HG02870 (cell line): Measurements from ENCODE around the gene DNMT3A.
A peak's percentile ranks its signal among the peaks of the same experiment; 100 is the strongest.
"Not testable (repeated sequence)": the region's sequence is repeated elsewhere in the genome, so short reads cannot be mapped to it uniquely, and the experiment has no call there.

ENCODE experiments used
- ATAC-seq: cut with Tn5 transposase; IDR thresholded peaks from one replicate; pipeline ENCODE4 v1.9.1; 2021; ENCODE audit warnings: mild to moderate bottlenecking, moderate library complexity; ENCODE audit not compliant: unreplicated experiment

The DNMT3A gene

GRCh38 chr2:25286723-25287483 lies 54.8 kb downstream of the DNMT3A start:
- ATAC-seq, result peak; percentile 51

GRCh38 chr2:25286025-25286400 lies 55.7 kb downstream of the DNMT3A start:
- no peak for ATAC-seq

- no peak for ATAC-seq
Measured at GRCh38 chr2:25285265-25286024, 56.3 kb downstream of the DNMT3A start.

- no peak for ATAC-seq
Measured at GRCh38 chr2:25284756-25285155, 57.0 kb downstream of the DNMT3A start.

DNA sequence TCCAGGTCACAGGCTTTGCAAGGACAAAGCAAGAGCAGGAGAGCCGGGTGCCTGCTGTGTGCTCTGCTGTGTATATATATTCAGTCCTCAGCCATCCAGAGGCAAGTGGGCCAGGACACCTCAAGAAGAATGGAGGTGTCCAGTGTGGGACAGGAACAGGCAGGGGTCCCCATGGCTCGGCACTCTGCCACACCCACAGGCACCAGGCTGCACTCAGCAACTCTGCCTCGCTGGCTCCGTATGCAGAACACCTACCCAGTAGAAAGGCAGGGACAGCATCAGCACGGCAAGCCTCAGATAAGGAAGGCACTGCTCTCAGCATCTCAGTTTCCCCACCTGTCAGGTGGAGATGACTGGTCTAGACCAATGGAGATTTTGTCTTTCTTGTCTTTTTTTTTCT lies 57.8 kb downstream of the DNMT3A start:
- ATAC-seq, result no peak

DNA sequence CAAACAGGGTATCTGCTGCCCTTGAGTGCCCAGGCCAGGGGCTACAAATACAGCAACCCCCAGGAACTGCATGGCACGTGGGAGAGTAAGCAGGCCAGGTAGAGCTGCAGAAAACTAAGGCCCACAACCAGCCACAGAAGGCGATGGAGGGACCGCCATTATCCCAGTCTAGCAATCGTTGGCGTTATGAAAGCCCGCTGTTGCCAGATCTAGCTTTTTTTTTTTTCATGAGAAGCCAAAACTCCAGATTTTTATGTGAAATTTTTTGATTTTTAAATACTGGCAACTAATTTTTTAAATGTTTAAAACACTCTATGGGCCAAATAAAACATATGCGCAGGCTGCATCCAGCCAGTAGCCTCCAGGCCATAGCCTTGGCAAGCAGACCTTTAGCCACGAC lies 59.8 kb downstream of the DNMT3A start:
- ATAC-seq, result no peak

DNA sequence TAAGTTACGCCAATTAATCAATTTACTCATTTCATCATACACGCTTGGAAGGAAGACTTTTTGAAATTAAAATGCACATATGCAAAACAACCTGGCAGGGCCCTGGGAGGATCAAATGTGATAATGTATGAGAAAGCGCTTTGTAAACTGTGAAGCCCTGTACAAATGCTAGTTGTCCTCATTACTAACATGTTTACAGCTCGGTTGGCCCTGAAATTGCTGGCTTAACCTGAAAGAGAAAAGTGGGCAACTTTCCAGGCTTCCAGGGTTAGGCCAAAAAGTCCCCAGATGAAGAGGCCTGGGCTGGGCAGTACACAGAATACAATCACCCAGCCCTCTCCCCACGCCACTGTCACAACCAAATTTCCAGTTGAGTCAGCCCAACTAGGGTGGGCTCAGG lies 60.2 kb downstream of the DNMT3A start:
- no peak for ATAC-seq

DNA sequence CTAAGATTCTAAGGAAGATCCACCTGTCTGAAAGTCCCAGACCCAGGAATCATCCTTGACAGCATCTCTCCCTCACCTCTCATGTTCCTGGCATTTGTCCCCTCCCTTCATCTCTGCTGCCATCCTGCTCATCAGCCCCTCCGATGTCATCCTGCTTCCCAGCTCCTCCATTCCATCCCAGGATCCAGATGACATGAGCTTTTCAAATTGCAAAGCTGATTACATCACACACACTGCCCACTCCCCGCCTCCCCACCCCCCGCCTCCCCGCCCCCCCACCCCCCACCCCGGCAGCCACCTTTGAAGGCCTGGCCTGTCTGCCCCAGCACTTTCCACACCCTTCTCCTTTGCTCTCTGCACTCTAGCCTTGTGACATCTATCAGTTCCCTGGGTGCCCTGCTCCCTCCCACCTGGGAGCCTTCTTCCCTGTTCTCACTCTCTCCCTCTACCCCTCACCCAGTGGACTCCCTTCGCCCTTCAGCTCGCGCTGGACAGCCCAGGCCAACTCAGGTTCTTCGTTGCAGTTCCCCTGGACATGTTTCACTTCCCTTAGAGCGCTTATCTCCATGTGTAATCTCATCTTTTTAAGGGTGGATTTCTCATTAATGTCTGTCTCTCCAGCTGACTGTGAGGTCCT lies 61.6 kb downstream of the DNMT3A start:
- no peak for ATAC-seq

DNA sequence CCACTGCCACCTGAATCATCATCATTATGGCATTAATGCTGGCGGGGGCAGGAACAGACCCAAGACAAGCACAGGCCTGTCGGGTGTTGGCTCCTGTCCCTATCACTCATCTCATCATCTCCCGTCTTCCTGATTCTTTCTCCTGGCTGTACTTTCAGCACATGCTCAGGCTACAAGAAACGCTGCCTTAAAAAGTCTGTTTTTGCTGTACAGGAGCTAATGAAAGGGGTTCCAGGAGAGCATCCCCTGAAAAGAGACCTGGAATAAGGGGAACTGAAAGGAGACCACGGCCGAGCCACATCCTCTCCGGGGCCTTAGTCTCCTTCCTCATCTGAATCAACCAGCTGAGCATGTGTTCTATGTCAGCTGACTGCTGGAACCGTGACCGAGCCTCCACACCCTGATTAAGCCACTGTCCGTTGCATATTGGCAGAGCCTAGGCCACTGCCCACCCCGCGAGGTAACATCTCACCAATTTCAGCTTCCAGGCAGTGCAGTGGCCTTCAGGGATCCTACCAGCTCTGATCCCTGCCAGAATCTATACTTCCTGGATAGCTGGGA lies 62.6 kb downstream of the DNMT3A start:
- ATAC-seq, result peak; percentile 77

- no peak for ATAC-seq
Measured at GRCh38 chr2:25276569-25277465, 64.9 kb downstream of the DNMT3A start.

DNA sequence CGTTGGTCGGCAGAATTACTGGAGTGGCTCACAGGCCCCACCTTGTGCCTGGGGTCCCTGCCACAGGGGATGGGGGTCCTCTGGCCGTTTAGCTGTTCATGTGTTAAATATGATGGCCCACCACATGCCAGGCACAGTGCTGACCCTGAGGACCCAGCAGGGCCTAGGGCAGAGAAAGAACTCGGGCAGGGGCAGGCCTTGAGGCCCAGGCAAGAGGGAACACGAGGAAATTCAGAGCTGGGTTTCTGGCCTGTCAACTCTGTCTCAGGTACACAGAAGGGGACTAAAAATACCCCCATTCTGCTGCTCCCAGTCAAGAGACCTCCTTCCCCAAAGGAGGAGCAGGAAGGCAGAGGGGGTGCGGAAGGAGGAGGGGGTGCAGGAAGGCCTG lies 66.2 kb downstream of the DNMT3A start:
- ATAC-seq, result no peak

DNA sequence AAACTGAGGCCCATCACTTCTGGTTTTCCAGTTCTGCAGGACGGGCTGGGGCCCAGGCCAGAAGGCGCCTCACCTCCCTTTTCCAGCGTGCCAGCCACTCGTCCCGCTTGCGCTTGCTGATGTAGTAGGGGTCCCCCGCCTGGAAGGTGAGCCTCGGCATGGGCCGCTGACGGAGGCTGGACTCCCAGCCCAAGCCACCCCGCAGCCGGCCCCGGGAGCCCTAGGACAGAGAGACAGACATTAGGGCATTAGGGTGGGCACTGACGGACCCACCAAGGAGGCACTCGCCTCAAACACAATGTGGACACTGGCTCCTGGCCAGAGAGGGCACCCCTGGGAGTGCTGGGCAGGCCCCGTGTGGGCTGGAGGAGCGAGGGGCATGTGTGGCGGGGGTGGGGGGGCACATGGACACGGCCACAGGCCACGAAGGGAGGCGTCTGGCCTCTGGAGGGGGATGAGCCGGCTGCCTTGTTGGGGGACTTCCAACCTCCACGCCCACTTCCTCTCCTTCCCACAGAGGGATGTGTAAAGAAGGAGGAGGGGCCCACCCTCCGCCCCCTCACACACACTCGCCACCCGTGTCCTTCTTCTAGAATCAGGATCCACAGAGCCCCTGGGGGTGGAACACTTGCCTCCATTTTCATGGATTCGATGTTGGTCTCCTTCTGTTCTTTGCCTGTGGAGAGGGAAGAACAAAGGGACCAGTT lies 66.7 kb downstream of the DNMT3A start:
- no peak for ATAC-seq

DNA sequence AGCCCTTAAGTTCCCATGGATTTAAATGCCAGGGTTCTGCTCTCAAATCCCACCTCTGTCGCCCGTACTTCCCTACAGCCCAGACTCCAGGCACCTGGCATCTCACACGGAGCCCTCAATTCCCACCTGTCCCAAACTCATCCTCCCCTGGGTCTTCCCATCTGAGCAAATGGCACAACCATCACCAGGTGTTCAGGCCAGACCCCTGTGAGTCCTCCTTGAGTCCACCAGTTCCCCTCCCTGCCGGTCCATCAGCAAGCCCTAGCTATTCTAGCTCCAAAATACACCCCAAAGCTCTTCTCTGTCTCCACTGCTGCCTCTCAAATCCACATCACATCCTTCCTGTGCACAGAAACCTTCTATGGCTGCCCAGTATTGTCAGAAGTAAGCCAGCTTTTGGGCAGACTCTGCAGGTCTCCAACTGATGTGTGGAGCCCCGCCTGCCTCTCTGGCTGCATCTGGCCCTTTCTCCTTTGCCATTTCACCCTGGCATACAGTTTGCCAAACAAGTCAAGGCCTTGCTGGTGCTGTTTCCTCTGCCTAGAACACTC lies 67.7 kb downstream of the DNMT3A start:
- ATAC-seq, result no peak

DNA sequence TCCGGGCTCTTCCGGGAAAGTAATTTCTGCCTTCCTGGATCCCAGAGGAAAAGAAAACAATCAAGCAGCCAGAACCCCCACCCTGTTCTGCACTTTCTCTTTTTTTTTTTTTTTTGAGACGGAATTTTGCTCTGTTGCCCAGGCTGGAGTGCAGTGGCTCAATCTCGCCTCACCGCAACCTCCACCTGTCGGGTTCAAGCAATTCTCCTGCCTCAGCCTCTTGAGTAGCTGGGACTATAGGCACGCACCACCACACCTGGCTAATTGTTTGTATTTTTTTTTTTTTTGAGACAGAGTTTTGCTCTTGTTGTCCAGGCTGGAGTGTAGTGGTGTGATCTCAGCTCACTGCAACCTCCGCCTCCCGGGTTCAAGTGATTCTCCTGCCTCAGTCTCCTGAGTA lies 69.0 kb downstream of the DNMT3A start:
- ATAC-seq, result not testable (repeated sequence)

GRCh38 chr2:25270061-25270460 lies 71.7 kb downstream of the DNMT3A start:
- ATAC-seq, result no peak

DNA sequence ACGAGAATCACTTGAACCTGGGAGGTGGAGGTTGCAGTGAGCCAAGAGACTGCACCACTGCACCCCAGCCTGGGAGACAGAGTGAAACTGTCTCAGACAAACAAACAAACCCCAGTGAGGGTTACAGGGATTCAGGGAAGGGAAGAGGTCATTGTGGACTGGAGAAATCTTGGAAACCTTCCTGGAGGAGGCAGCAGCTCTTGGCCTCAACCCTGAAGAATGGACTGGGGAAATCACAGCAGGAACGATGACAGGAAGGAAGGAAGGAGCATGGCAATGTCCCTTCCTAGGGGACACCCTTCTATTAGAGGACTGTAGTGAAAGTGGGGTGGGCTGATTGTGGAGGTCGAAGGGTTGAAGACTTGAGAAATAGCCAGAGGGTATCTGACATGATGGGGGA lies 72.5 kb downstream of the DNMT3A start:
- no peak for ATAC-seq

DNA sequence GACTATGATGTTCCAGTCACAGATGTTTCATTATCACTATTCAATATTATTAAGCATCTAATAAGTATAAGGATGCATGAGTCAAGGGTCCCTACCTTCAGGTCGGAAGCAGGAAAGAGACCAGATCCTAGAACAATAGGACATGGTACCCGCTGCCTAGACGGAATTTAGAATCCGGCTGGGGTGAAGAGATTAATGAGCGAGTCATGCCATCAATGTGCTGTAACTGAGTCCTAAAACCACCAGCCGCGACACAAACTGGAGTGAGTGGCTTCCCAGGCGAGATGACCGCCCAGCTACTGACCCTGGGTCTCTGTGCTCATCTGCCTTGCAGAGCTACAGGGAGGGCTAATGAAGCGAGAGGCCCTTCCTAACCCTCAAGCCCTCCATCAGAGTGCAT lies 73.6 kb downstream of the DNMT3A start:
- ATAC-seq, result no peak

- ATAC-seq, result no peak
Measured at GRCh38 chr2:25266399-25266798, 75.3 kb downstream of the DNMT3A start.

DNA sequence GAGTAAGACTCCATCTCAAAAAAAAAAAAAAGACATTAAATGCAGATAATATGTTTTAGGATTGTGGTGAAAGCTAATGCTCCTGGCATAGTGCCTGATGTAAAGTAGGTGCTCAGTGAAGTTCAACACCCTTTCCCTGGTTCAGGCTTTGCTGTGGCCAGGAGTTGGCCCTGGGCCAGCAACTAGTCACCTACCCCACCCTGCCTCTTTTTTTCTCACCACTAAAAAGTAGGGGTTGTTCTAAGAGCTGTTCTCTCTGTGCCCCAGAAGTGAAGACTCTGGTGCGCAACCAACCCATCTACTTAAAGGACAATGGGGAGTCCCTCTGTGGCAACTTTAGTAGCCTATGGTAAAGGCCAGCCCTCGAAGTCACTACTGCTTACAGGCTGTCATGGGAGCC lies 75.9 kb downstream of the DNMT3A start:
- ATAC-seq, result no peak

- no peak for ATAC-seq
Measured at GRCh38 chr2:25265001-25265400, 76.7 kb downstream of the DNMT3A start.
